Hippocampal formation (tissue), 2 donors: ENCODE measurements around the gene SH3PXD2A.

ENCODE experiments used
- DNase-seq, 2 donors: peaks; one replicate each; lab custom pipeline; 2025; lab: John Stamatoyannopoulos, UW

Gene SH3PXD2A

GRCh38 chr10:103874730-103875129, 19.4 kb upstream of the SH3PXD2A start:
- DNase-seq: no peak

GRCh38 chr10:103872137-103872931, 17.0 kb upstream of the SH3PXD2A start:
- DNase-seq: no peak

GRCh38 chr10:103871006-103871405, 15.6 kb upstream of the SH3PXD2A start:
- no peak for DNase-seq

DNA sequence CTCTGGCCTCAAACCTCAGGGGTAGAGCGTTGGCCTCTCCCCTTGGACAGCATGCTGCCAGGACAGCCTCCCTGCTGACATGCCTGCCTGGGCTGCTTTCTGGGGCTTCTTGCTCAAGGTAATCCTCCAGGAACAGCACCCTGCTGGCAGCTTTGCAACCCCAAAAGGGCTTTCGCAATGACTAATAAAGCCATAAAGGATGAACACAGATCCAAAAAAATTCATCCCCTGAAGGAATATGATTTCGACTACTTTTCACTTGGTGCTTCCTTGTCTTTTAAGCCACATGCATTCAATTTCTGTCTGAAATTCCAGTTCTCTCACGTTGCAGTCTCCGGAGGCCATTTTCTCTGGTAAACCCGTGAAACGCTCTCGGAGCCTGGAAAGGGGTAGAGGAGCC, 15.1 kb upstream of the SH3PXD2A start:
- DNase-seq: no peak

DNA sequence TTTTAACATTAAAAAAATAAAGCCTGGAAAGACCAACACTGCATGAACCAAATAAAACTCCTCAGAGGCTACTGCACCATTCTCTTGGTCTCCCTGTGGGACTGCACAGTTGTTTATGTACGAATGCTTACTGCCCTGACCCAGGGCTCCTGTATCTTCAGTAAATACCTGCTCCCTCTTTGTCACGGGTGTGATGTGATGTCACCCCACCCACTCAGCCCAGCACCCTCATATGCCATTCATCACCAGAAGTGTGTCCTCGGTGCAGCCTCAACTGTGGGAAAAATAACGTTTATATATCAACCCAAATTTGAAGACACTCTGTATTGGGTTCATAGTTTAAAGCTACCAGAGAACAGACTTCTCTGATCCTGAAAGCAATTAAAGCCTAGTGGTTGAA, 14.0 kb upstream of the SH3PXD2A start:
- no peak for DNase-seq

GRCh38 chr10:103868200-103868599, 12.8 kb upstream of the SH3PXD2A start:
- DNase-seq: no peak

GRCh38 chr10:103861505-103861904, 6.1 kb upstream of the SH3PXD2A start:
- no peak for DNase-seq

DNA sequence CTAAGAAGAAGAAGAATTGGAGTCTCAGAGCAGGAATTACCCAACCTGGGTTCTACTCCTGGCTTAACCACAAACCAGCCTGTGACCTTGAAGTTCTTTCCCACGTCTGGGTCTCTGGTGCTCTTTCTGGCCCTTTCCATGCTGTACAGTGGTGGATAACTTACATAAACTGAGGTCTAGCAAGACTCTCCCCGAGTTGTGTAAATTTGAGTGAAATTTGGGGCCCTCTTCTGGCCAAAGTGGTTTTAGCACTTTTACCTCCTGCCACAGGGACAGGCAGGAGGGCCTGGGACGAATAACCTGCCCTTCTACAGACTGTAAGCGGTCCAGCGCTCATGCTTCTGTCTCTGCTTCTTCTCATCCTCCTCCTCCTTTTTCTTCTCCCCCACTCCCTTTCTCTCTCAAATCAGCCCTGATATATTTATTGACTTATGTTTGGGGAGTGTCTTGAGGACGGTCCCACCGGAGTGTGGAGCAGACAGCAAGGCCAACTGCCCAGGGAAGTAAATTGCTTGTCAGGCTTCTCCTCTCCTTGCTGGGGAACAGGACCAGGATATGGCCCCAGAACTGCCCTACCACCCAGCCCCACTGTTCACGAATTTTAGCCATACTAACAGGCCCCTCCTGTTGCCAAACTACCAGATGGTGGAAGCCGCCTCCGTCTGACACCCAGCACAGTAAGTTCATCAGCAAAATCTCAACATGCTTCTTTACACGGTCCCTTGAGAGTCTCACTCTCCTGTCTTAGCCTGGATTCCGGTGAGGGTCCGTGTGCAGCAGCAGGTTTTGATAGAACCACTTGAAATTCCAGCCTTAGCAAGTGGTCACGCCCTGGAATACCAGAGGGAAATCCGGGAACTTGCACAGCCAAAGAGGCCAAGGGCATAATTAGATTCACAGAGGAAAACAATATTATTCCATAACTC, 4.0 kb upstream of the SH3PXD2A start:
- peak; percentile 66 to 77 for DNase-seq

GRCh38 chr10:103858360-103858759, 3.0 kb upstream of the SH3PXD2A start:
- no peak for DNase-seq

DNA sequence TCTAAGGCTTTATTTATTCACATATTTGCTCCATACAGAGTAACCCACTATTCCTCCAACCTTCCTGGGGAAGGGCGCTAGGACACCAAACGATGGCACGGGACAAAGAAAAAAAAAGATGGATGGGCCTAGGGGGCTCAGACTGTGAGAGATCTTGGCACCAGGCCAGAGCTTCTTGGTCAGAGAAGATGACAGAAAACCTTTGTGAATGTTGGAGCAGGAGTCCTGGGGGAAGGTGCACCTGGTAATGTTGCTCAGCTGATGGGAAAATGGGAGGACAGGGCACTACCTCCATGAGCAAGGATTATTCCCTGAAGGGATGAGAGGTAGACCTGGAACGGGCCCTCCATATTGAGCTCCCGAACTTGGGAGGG, 1.4 kb upstream of the SH3PXD2A start:
- DNase-seq: no peak

DNA sequence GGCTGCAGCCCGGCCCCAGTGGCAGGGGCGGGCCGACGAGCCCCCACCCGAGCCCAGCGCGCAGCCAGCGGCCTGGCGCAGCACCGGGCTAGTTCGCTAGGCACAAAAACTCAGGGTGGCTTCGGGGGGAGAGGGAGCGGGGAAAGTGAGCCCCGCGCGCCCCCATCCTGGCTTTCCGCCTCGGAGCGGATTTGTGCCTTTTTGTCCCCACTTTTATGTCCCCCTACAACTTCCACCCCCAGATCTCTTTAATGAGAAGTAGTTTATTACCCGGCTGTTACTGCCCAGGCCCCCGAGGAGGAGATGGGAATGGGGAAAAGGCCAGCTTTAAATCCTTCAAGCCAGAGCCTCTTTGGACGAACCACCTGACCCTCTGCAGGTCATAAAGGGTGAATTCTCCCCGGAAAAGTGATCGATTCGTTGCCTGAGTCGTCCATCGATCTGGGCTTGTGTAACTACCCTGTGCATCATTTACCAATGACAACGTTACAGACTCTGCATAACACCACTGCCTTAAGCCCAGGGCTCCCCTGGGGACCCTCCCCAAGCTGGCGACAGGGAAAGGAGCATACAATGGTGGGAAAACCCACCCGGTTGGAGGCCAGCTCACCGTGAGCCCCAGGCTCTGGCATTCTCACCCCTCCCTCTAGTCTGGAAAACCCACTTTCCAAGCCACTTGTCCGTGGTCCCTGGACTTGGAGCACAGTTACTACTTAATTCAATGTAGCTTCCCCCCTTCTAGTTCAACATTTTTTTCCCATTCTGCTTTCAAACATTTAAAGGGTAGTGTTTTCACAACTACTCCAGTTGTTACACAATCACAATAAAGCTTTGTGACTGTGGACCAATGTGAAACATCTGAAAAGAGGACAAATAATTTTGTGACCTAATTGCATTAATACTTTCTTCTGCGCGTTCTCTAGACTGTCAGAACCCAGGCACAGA, 748 bp upstream of the SH3PXD2A start:
- no peak for DNase-seq

DNA sequence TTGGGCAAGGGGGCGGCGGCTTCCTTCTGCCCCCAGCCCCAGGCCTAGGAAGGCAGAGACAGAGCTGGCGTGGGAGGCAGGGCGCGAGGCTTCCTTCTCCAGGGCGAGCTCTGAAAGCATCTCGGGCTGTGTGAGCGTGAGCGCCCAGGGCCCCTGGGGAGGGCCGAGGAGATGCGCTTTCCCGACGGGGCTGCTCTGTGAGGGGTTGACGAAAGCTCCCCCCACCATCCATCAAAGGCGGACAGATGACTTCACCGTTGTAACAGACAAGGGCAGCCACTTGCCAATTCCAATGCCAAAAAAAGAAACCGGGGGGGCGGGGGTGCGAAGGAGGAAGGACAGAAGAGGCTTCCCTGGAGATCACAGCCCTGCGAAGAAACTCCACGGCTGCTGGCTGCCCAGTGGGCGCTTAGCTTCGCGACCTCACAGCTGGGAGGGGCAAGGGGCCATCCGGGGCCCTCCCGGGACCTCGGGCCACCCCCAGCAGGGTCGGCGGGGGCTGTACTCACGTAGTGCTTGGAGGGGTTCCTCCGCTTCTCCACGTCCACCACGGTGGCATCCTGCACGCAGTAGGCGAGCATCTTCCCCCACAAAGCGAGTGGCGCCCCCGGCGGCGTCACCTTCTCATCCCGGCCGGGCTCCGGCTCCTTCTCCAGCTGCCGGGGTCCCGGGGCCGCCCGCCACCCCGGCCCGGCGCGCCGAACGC, 537 bp downstream of the SH3PXD2A start:
- peak in 1 of 2 donors; percentile 51 for DNase-seq

- no peak for DNase-seq
Measured at GRCh38 chr10:103854265-103854685, 1.1 kb downstream of the SH3PXD2A start.

- DNase-seq: no peak
Measured at GRCh38 chr10:103853428-103854264, 1.7 kb downstream of the SH3PXD2A start.

- DNase-seq: no peak
Measured at GRCh38 chr10:103852856-103853255, 2.5 kb downstream of the SH3PXD2A start.

- no peak for DNase-seq
Measured at GRCh38 chr10:103852189-103852711, 3.1 kb downstream of the SH3PXD2A start.

DNA sequence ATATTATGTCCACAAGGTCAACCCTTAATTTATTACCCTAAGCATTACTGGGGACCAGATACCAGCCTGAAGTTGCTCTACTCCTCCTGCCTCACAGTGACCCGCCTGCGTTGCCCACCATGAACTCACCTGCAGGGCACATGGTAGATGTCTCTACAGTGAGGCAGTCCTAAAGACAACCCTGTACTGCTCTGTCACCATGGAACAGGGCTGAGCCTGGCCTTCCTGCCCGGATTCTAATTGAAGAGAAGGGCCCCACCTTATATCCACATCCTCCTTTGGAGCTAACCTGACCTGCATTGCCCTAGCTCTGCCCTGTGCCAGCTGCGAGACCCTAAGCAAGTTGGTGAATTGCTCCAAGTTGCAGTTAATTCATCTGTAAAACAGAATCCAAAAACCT, 4.1 kb downstream of the SH3PXD2A start:
- DNase-seq: no peak

DNA sequence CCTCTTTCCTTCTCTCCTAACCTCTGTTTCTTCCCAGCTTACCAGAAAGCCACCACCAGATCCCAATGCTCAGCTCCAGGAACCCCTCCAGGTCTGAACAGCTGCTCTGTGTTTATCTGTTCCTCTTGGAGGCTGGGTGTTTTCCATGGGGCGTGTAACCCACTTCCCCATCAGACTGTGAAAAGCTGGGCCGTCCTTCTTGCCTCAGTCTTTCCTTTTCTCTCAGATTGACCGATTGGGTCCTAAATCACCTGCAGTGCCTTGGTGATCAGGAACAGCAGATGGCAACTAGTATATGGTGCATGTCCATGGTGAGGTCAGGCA, 4.8 kb downstream of the SH3PXD2A start:
- no peak for DNase-seq

DNA sequence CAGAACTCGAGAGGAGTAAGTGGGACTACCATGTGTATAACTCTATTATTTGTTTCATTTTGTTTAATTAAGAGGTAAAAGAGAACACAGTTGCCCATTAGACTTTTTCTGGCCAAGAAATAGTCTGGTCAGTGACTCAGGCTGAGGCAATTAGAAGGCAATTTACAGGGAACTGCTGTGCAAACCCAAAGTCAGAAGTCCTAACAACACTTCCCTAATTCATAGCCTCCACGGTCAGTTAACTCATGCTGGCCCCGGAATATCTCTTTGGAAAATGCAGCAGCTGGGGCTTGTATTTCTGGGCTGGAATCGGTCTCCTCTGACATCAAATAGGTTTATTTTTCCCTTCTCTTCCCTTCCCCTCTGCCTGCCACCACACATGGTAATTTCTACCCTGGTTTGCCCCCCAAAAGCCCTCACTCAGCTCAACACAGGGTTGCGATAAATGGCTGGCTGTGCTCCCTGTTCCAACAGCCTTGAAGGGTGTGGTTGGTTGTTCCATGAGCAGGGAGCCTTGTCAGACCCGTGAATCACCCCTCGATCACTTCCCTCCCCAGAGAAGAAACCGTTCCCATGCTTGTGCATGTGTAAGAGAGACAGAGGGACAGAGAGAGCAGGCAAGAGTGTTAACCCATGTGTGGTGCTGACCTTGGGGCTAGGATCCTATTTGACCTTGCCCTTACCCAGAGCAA, 5.3 kb downstream of the SH3PXD2A start:
- no peak for DNase-seq
